Ishikawa (cell line): ENCODE results near the gene FOXN1.

Experiments
- CEBPB ChIP-seq: IDR thresholded peaks from 2 replicates; pipeline ENCODE4 v1.6.1; 2012
- CREB1 ChIP-seq: IDR thresholded peaks from 2 replicates; pipeline ENCODE4 v1.6.1; 2012; ENCODE audit warnings: low read depth
- EGR1 ChIP-seq: IDR thresholded peaks from 2 replicates; pipeline ENCODE4 v1.6.1; 2012
- EP300 ChIP-seq: IDR thresholded peaks from 2 replicates; pipeline ENCODE4 v1.6.1; 2012; ENCODE audit warnings: borderline replicate concordance
- FOXM1 ChIP-seq: IDR thresholded peaks from 2 replicates; pipeline ENCODE4 v1.6.1; 2012; ENCODE audit warnings: low read depth, borderline replicate concordance
- NFIC ChIP-seq: IDR thresholded peaks from 2 replicates; pipeline ENCODE4 v1.6.1; 2012
- RAD21 ChIP-seq: IDR thresholded peaks from 2 replicates; pipeline ENCODE4 v1.6.1; 2012; ENCODE audit warnings: low read depth
- REST ChIP-seq: IDR thresholded peaks from 2 replicates; pipeline ENCODE4 v1.6.1; 2012; ENCODE audit warnings: low read depth, mild to moderate bottlenecking
- TAF1 ChIP-seq: IDR thresholded peaks from 2 replicates; pipeline ENCODE4 v1.6.1; 2012; ENCODE audit warnings: low read depth, mild to moderate bottlenecking
- TCF12 ChIP-seq: IDR thresholded peaks from 2 replicates; pipeline ENCODE4 v1.6.1; 2012; ENCODE audit warnings: low read depth
- TEAD4 ChIP-seq: IDR thresholded peaks from 2 replicates; pipeline ENCODE4 v1.6.1; 2012
- USF1 ChIP-seq: IDR thresholded peaks from 2 replicates; pipeline ENCODE4 v1.6.1; 2012
- YY1 ChIP-seq: IDR thresholded peaks from 2 replicates; pipeline ENCODE4 v1.6.1; 2012; ENCODE audit warnings: low read depth
- ZBTB7A ChIP-seq: IDR thresholded peaks from 2 replicates; pipeline ENCODE4 v1.6.1; 2012; ENCODE audit warnings: low read depth
- TF ChIP-seq, protein P1 (sequence below): IDR thresholded peaks from 2 replicates; pipeline ENCODE4 v1.6.1; 2012

The FOXN1 gene

DNA sequence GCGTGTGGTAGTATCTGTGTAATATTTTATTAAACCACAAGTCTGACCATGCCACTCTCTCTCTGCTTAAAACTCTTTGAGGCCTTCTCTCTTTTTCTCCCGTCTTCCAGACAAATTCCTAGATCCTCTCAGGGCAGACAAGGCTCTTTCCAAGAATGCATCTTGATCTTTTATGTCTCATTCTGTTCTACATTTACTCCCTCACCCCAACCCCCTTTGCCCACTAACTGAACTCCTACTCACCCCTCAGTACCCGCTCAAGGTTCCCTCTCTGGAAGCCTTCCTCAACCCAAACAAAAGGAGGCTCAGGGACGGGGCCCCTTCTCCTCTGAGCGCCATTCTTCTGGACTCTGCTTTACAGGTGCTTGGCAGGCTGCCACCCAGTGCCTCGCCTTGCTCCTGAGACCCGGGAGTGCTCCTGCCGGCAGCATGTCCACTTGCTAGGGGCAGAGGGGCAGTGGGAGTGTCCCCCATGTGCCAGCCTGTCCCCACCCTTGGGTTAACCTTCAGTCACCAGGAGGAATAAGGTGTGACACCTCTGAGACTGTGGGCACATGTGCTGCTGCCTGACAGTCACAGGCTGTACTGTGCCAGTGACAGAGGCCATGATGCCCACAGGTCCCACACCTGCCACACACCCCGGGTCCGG is 23.5 kb upstream of the FOXN1 start:
- TF ChIP-seq EP300 = no peak
- no peak for TF ChIP-seq USF1

GRCh38 chr17:28484296-28484695 is 21.9 kb upstream of the FOXN1 start:
- no peak for TF ChIP-seq CEBPB
- no peak for TF ChIP-seq ZBTB7A
- TF ChIP-seq, protein P1, sequence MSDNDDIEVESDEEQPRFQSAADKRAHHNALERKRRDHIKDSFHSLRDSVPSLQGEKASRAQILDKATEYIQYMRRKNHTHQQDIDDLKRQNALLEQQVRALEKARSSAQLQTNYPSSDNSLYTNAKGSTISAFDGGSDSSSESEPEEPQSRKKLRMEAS = no peak
- no peak for TF ChIP-seq TCF12
- TF ChIP-seq USF1 = no peak
- no peak for TF ChIP-seq TAF1
- no peak for TF ChIP-seq NFIC
- TF ChIP-seq FOXM1 = no peak

DNA sequence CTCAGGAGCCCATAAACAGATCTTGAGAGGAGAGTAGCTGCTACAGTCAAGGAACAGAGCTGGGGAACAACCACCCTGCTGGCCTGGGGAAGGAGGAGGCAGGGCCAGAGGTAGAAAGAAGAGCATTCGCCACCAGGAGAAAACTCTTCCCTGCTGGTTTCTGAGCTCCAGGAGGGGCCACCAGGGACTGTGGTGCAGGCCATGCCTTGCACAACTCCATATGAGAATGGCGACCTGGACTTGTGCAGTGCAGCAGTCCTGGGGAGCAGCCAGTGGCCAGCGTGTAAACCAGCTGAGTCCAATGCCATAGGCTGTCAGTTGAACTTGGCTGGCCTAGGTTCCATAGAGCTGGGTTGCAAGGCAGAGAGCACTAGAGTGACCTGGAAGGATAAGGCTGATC is 21.1 kb upstream of the FOXN1 start:
- TF ChIP-seq ZBTB7A (no peak), TCF12 (no peak)

DNA sequence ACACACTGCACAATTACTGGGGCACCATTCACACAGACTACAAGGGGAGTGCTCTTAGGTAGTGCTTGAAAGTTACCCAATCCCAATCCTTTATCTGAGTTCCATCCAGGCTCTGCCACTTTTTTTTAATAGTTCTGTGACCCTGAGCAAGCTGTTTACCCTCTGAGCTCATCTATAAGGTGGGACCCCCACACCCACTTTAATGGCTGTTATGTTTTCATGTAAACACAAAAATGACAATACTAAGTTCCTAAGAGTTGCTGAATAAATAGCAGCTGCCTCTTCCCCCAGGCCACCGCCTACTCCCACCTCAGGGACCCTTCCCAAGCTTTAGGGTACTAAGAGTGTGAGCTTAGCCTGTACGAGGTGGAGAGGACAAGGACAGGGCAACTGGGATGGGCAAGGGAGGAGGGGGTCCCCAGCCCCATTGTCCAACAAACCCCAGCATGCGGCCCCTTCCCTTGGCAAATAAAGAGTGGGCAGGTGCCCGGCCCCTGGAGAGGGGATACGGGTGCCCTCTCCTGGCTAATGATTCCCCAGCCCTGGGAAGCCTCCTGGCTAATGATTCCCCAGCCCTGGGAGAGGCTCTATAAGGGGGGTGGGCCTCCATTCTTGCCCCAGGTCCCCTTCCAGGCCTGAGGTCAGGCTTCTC is 18.1 kb upstream of the FOXN1 start:
- TF ChIP-seq, protein P1 = no peak
- TF ChIP-seq CEBPB = no peak
- no peak for TF ChIP-seq TCF12

GRCh38 chr17:28488533-28489276 is 17.4 kb upstream of the FOXN1 start:
- TF ChIP-seq USF1 = no peak
- TF ChIP-seq EGR1 = no peak
- TF ChIP-seq, protein P1 = no peak
- no peak for TF ChIP-seq ZBTB7A
- TF ChIP-seq YY1 = no peak
- no peak for TF ChIP-seq CEBPB
- no peak for TF ChIP-seq CREB1
- no peak for TF ChIP-seq EP300

DNA sequence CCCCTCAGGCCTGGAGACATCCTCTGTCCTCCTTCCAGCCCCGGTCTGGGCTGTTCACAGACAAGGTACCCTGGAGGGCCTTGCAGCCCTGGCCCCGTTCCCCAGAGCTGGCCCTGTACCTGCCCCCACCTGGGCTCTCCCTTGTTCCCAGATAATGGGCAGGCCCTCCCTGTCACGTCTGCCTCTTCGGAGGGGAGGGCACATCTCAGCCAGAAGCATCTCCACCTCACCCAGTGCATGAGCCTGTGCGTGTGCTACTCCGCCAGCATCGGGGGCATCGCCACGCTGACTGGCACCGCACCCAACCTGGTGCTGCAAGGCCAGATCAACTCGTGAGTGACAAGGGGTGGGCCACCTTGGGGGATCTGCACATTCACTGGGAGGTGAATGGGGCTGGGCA is 14.9 kb upstream of the FOXN1 start:
- TF ChIP-seq USF1 (no peak), EGR1 (no peak), CREB1 (no peak), CEBPB (no peak), REST (no peak)
- TF ChIP-seq, protein P1 = no peak

DNA sequence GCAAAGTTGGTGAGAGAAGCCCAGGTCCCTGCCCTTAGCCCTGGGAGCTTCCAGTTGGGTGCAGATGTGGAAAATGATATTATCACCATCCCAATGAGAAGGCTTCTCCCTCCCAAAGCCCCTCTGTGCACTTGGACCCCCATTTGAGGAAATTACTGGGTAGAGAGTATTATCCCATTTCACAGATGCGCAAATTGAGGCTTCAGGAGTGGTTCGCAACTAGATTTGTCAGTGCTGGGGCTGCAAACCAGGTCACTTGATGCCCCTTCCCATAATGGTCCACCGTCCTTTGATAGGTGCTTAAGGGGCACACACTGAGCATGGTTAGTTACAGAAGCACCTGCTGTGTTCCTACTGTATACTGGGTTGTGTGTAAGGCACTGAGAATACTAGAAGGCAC is 14.3 kb upstream of the FOXN1 start:
- no peak for TF ChIP-seq TEAD4
- TF ChIP-seq TCF12 = no peak
- TF ChIP-seq CREB1 = no peak
- no peak for TF ChIP-seq EP300
- TF ChIP-seq RAD21 = no peak
- TF ChIP-seq CEBPB = no peak
- TF ChIP-seq NFIC = no peak
- no peak for TF ChIP-seq REST
- TF ChIP-seq, protein P1 = no peak
- TF ChIP-seq EGR1 = no peak
- no peak for TF ChIP-seq USF1
- no peak for TF ChIP-seq YY1
- TF ChIP-seq FOXM1 = no peak
- TF ChIP-seq TAF1 = no peak
- TF ChIP-seq ZBTB7A = no peak
